Right ventricle myocardium inferior (tissue), 1 donor: Measurements from ENCODE around the gene MYH7. TPM values are rescaled to one million over a fixed set of nuclear protein-coding genes. Genes with fewer than 3 reads are reported as not detected.
"Not testable (repeated sequence)": the region's sequence is repeated elsewhere in the genome, so short reads cannot be mapped to it uniquely, and the experiment has no call there.

Experiments
- ATAC-seq: fragments of 200-7000 bp; cut with Tn5 transposase; one replicate; pipeline ENCODE4 v1.9.1; 2020; ENCODE audit warnings: mild to moderate bottlenecking, moderate library complexity
- DNase-seq: peaks from one replicate; pipeline ENCODE4 v3.0.0; 2021; ENCODE audit errors: missing footprints
- intact Hi-C: fragments of 100-400 bp; cut with DNase I; formaldehyde crosslinking; loops from one replicate; pipeline ENCODE4 v1.11.0; 2022
- long read RNA-seq: library from polyadenylated mRNA; unstranded; transcript quantifications from one replicate; pipeline ENCODE4 v2.0.0, GENCODE V29; 2021
- total RNA-seq: library from RNA; stranded (reverse); fragmentation: NEBNext Ultra II Directional; extraction: Animal tissue kit (Norgen Biotek cat#: 25700); gene quantifications from one replicate; pipeline ENCODE4 v1.2.1, GENCODE V29; 2021
- donor health status: DM: no; HTN: yes; CAD: no; lungs with severe emphysema.

Gene MYH7
- 11,833 TPM for total RNA-seq
- long read RNA-seq, full-length matches to known transcripts, result 4,861 of 13,545 reads
- long read RNA-seq, partial matches to known transcripts, result 8,200 of 13,545 reads
- long read RNA-seq, other reads (novel, unspliced or antisense), result 484 of 13,545 reads

- intact Hi-C loops, result loop anchor here (1.0 kb wide), 1 partner anchor 8 kb away; no protein-coding TSS in a partner anchor
- peak; percentile 59 for ATAC-seq
- DNase-seq, result no peak
Observed at GRCh38 chr14:23435543-23436326, at the start of gene MYH7. Gene MYH7, minus strand, starts transcription at chr14:23435660. Its CDS starts 1,928 bp downstream, at chr14:23433732.

- ATAC-seq (no peak), DNase-seq (no peak)
- intact Hi-C loops, result no loop called here
Observed at GRCh38 chr14:23483236-23483854, 47.9 kb upstream of the MYH7 start.

- DNase-seq, result no peak
- intact Hi-C loops, result no loop called here
Observed at GRCh38 chr14:23482823-23483148, 47.3 kb upstream of the MYH7 start.

GRCh38 chr14:23481979-23482822 lies 46.7 kb upstream of the MYH7 start:
- intact Hi-C loops, result no loop called here
- DNase-seq, result no peak
- ATAC-seq, result no peak

More at GRCh38 chr14:23482823-23483148, 47.3 kb upstream of the MYH7 start:
- no peak for ATAC-seq

GRCh38 chr14:23481362-23481970 lies 46.0 kb upstream of the MYH7 start:
- intact Hi-C loops, result no loop called here
- no peak for DNase-seq
- no peak for ATAC-seq

- intact Hi-C loops, result loop anchor here (2.0 kb wide), 1 partner anchor 85 kb away; no protein-coding TSS in a partner anchor
- ATAC-seq (no peak), DNase-seq (no peak)
Observed at GRCh38 chr14:23478109-23478759, 42.8 kb upstream of the MYH7 start.

- no peak for DNase-seq
- intact Hi-C loops, result no loop called here
- no peak for ATAC-seq
Observed at GRCh38 chr14:23470947-23471346, 35.5 kb upstream of the MYH7 start.

- no peak for ATAC-seq
- intact Hi-C loops, result loop anchor here (5.0 kb wide), 2 partner anchors 148 to 168 kb away; partner anchors contain the start of genes PABPN1 and PPP1R3E
- no peak for DNase-seq
Observed at GRCh38 chr14:23469906-23470403, 34.5 kb upstream of the MYH7 start.

GRCh38 chr14:23469127-23469905 lies 33.9 kb upstream of the MYH7 start, which contains the start of gene NGDN:
Gene NGDN, plus strand, starts transcription at chr14:23469703. Its CDS starts 13 bp downstream, at chr14:23469716.
- intact Hi-C loops, result loop anchor here (5.0 kb wide), 2 partner anchors 147 to 167 kb away; partner anchors contain the start of genes PABPN1 and PPP1R3E
- ATAC-seq (peak; percentile 97), DNase-seq (peak; percentile 95)

GRCh38 chr14:23468704-23469126 lies 33.3 kb upstream of the MYH7 start:
- DNase-seq, result no peak
- ATAC-seq, result peak; percentile 26
- intact Hi-C loops, result loop anchor here (5.0 kb wide), 2 partner anchors 146 to 166 kb away; partner anchors contain the start of genes PABPN1 and PPP1R3E

- intact Hi-C loops, result loop anchor here (5.0 kb wide), 2 partner anchors 143 to 163 kb away; partner anchors contain the start of genes PABPN1 and PPP1R3E
- ATAC-seq (no peak), DNase-seq (no peak)
Observed at GRCh38 chr14:23465261-23465660, 29.8 kb upstream of the MYH7 start.

GRCh38 chr14:23464700-23465099 lies 29.2 kb upstream of the MYH7 start:
- ATAC-seq, result no peak
- no peak for DNase-seq
- intact Hi-C loops, result loop anchor here (5.0 kb wide), 2 partner anchors 142 to 162 kb away; partner anchors contain the start of genes PABPN1 and PPP1R3E

GRCh38 chr14:23460960-23461359 lies 25.5 kb upstream of the MYH7 start:
- intact Hi-C loops, result no loop called here
- no peak for ATAC-seq

GRCh38 chr14:23457587-23458445 lies 22.4 kb upstream of the MYH7 start:
- intact Hi-C loops, result no loop called here
- DNase-seq (no peak), ATAC-seq (no peak)

More at GRCh38 chr14:23460960-23461359, 25.5 kb upstream of the MYH7 start:
- DNase-seq, result no peak

- peak; percentile 64 for ATAC-seq
- intact Hi-C loops, DNase-seq: not testable (repeated sequence)
Observed at GRCh38 chr14:23456883-23457586, 21.6 kb upstream of the MYH7 start.
